ENCODE data around the gene RHBDL1.
A peak's percentile ranks its signal among the peaks of the same experiment; 100 is the strongest.

Gene RHBDL1

GRCh38 chr16:676565-676902 lies 1.1 kb downstream of the RHBDL1 start:
- peaks cover 12% of the 10 kb centered on the region for H3K79me2 ChIP-seq (ENCODE audit: control insufficient read depth, insufficient read depth, low read length, unreplicated experiment)
- H3K36me3 ChIP-seq (ENCODE audit: insufficient read depth, low read length), result peaks cover 7% of the 10 kb centered on the region; the same call in 1 of the 2 replicates
- no peak overlapping the region for H3K4me3 ChIP-seq (ENCODE audit: low read depth, low read length)
- H3K27ac ChIP-seq (ENCODE audit: low read depth, low read length), result no peak overlapping the region
- H3K4me1 ChIP-seq (ENCODE audit: control insufficient read depth, insufficient read depth, low read length, unreplicated experiment), result peaks cover 5% of the 10 kb centered on the region
- H2AFZ ChIP-seq (ENCODE audit: low read length, unreplicated experiment), result no peak overlapping the region
- H3K27me3 ChIP-seq (ENCODE audit: insufficient read depth, low read length), result no peaks in the 10 kb centered on the region

GRCh38 chr16:676913-677312 lies 1.4 kb downstream of the RHBDL1 start:
- Histone ChIP-seq H3K79me2 (ENCODE audit: control insufficient read depth, insufficient read depth, low read length, unreplicated experiment) (peaks cover 16% of the 10 kb centered on the region), H3K4me3 (ENCODE audit: low read depth, low read length) (no peak overlapping the region), H2AFZ (ENCODE audit: low read length, unreplicated experiment) (no peak overlapping the region), H3K36me3 (ENCODE audit: insufficient read depth, low read length) (peaks cover 10% of the 10 kb centered on the region; the same call in 1 of the 2 replicates), H3K4me1 (ENCODE audit: control insufficient read depth, insufficient read depth, low read length, unreplicated experiment) (peaks cover 8% of the 10 kb centered on the region), H3K27ac (ENCODE audit: low read depth, low read length) (no peak overlapping the region), H3K27me3 (ENCODE audit: insufficient read depth, low read length) (no peaks in the 10 kb centered on the region)

GRCh38 chr16:677316-678190 lies 2.1 kb downstream of the RHBDL1 start:
- Histone ChIP-seq H3K4me3 (ENCODE audit: low read depth, low read length) (no peak overlapping the region), H3K27me3 (ENCODE audit: insufficient read depth, low read length) (no peaks in the 10 kb centered on the region), H3K27ac (ENCODE audit: low read depth, low read length) (no peak overlapping the region), H3K4me1 (ENCODE audit: control insufficient read depth, insufficient read depth, low read length, unreplicated experiment) (peaks cover 14% of the 10 kb centered on the region), H3K79me2 (ENCODE audit: control insufficient read depth, insufficient read depth, low read length, unreplicated experiment) (peaks cover 22% of the 10 kb centered on the region), H3K36me3 (ENCODE audit: insufficient read depth, low read length) (peaks cover 9% of the 10 kb centered on the region; the same call in 1 of the 2 replicates), H2AFZ (ENCODE audit: low read length, unreplicated experiment) (no peak overlapping the region)

GRCh38 chr16:678209-678857 lies 2.9 kb downstream of the RHBDL1 start:
- H3K27ac ChIP-seq (ENCODE audit: low read depth, low read length), result no peak overlapping the region
- no peak overlapping the region for H3K4me3 ChIP-seq (ENCODE audit: low read depth, low read length)
- no peaks in the 10 kb centered on the region for H3K27me3 ChIP-seq (ENCODE audit: insufficient read depth, low read length)
- no peak overlapping the region for H2AFZ ChIP-seq (ENCODE audit: low read length, unreplicated experiment)
- peaks cover 20% of the 10 kb centered on the region for H3K4me1 ChIP-seq (ENCODE audit: control insufficient read depth, insufficient read depth, low read length, unreplicated experiment)
- peaks cover 16% of the 10 kb centered on the region; the same call in 1 of the 2 replicates for H3K36me3 ChIP-seq (ENCODE audit: insufficient read depth, low read length)
- peaks cover 30% of the 10 kb centered on the region for H3K79me2 ChIP-seq (ENCODE audit: control insufficient read depth, insufficient read depth, low read length, unreplicated experiment)

GRCh38 chr16:678858-679813 lies 3.7 kb downstream of the RHBDL1 start:
- Histone ChIP-seq H3K27me3 (ENCODE audit: insufficient read depth, low read length) (no peaks in the 10 kb centered on the region), H3K4me1 (ENCODE audit: control insufficient read depth, insufficient read depth, low read length, unreplicated experiment) (peaks cover 24% of the 10 kb centered on the region), H3K36me3 (ENCODE audit: insufficient read depth, low read length) (peaks cover 16% of the 10 kb centered on the region; the same call in 1 of the 2 replicates), H3K79me2 (ENCODE audit: control insufficient read depth, insufficient read depth, low read length, unreplicated experiment) (peaks cover 38% of the 10 kb centered on the region), H3K4me3 (ENCODE audit: low read depth, low read length) (peak overlapping the region; percentile 83), H2AFZ (ENCODE audit: low read length, unreplicated experiment) (peak overlapping the region; percentile 87), H3K27ac (ENCODE audit: low read depth, low read length) (peak overlapping the region; percentile 31; the same call in 1 of the 2 replicates)

- peak within 1 kb of the TSS; percentile 87 for H2AFZ ChIP-seq (ENCODE audit: low read length, unreplicated experiment)
- H3K79me2 ChIP-seq (ENCODE audit: control insufficient read depth, insufficient read depth, low read length, unreplicated experiment), result peaks cover 38% of the 10 kb centered on the region
- no peaks in the 10 kb centered on the region for H3K27me3 ChIP-seq (ENCODE audit: insufficient read depth, low read length)
- peak within 1 kb of the TSS; percentile 92 for H3K4me3 ChIP-seq (ENCODE audit: low read depth, low read length)
- peaks cover 24% of the 10 kb centered on the region for H3K4me1 ChIP-seq (ENCODE audit: control insufficient read depth, insufficient read depth, low read length, unreplicated experiment)
- H3K36me3 ChIP-seq (ENCODE audit: insufficient read depth, low read length), result peaks cover 17% of the 10 kb centered on the region; the same call in 1 of the 2 replicates
- peak within 1 kb of the TSS; percentile 76 for H3K27ac ChIP-seq (ENCODE audit: low read depth, low read length)
These were observed 4.5 kb downstream of the RHBDL1 start, which contains the start of gene STUB1 for GRCh38 chr16:679814-680624. Gene STUB1 (plus strand): TSS chr16:680410. CDS start chr16:680526, 116 bp downstream.

- peaks cover 23% of the 10 kb centered on the region; the same call in 1 of the 2 replicates for H3K36me3 ChIP-seq (ENCODE audit: insufficient read depth, low read length)
- no peaks in the 10 kb centered on the region for H3K27me3 ChIP-seq (ENCODE audit: insufficient read depth, low read length)
- peak overlapping the region; percentile 29 for H2AFZ ChIP-seq (ENCODE audit: low read length, unreplicated experiment)
- H3K79me2 ChIP-seq (ENCODE audit: control insufficient read depth, insufficient read depth, low read length, unreplicated experiment), result peaks cover 41% of the 10 kb centered on the region
- H3K4me1 ChIP-seq (ENCODE audit: control insufficient read depth, insufficient read depth, low read length, unreplicated experiment), result peaks cover 24% of the 10 kb centered on the region
- H3K27ac ChIP-seq (ENCODE audit: low read depth, low read length), result peak overlapping the region; percentile 76
- H3K4me3 ChIP-seq (ENCODE audit: low read depth, low read length), result peak overlapping the region; percentile 92
These were observed 5.1 kb downstream of the RHBDL1 start for GRCh38 chr16:680625-680945.

GRCh38 chr16:680967-681745 lies 5.7 kb downstream of the RHBDL1 start:
- Histone ChIP-seq H3K27ac (ENCODE audit: low read depth, low read length) (peak overlapping the region; percentile 76), H3K4me1 (ENCODE audit: control insufficient read depth, insufficient read depth, low read length, unreplicated experiment) (peaks cover 24% of the 10 kb centered on the region), H3K27me3 (ENCODE audit: insufficient read depth, low read length) (no peaks in the 10 kb centered on the region), H2AFZ (ENCODE audit: low read length, unreplicated experiment) (peak overlapping the region; percentile 29), H3K36me3 (ENCODE audit: insufficient read depth, low read length) (peaks cover 25% of the 10 kb centered on the region; the same call in 1 of the 2 replicates), H3K4me3 (ENCODE audit: low read depth, low read length) (peak overlapping the region; percentile 92), H3K79me2 (ENCODE audit: control insufficient read depth, insufficient read depth, low read length, unreplicated experiment) (peaks cover 42% of the 10 kb centered on the region)

GRCh38 chr16:681746-682427 lies 6.4 kb downstream of the RHBDL1 start:
- Histone ChIP-seq H3K4me3 (ENCODE audit: low read depth, low read length) (peak overlapping the region; percentile 92), H3K36me3 (ENCODE audit: insufficient read depth, low read length) (peaks cover 25% of the 10 kb centered on the region; the same call in 1 of the 2 replicates), H3K27me3 (ENCODE audit: insufficient read depth, low read length) (no peaks in the 10 kb centered on the region), H3K27ac (ENCODE audit: low read depth, low read length) (no peak overlapping the region), H2AFZ (ENCODE audit: low read length, unreplicated experiment) (no peak overlapping the region), H3K4me1 (ENCODE audit: control insufficient read depth, insufficient read depth, low read length, unreplicated experiment) (peaks cover 24% of the 10 kb centered on the region), H3K79me2 (ENCODE audit: control insufficient read depth, insufficient read depth, low read length, unreplicated experiment) (peaks cover 42% of the 10 kb centered on the region)
